Measurements from ENCODE around the gene PATJ. TPM values are rescaled to one million over a fixed set of nuclear protein-coding genes. Genes with fewer than 3 reads are reported as not detected.

PATJ gene
- polyA plus RNA-seq, 1 donor (not counting 4 experiments of a cell fraction or from before 2014, with no cell fraction given) = 28.1 TPM

GRCh38 chr1:61895175-61895574 is 152.9 kb downstream of the PATJ start:
- FAIRE-seq = no peak

DNA sequence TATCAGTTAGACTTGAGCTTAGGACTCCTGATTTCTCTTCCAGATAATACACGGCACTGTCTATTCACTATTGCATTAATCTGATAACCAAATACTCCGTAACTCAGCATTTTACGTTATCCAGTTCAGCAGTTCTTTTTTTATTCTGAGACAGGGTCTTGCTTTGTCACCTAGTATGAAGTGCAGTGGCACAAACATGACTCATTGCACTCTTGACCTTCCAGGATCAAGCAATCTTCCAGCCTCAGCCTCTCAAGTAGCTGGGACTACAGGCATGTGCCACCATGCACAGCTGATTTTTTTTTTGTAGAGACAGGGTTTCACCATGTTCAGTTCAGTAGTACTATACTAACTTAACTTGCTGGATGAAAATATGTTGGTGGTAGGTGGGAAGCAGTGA is 156.4 kb downstream of the PATJ start:
- Histone ChIP-seq H3K4me3 (ENCODE audit: control insufficient read depth in 2 of 3, extremely low read depth in 1 of 3, insufficient read depth in 2 of 3, low read depth in 1 of 3, low read length in 3 of 3) (no peak overlapping the region), H3K9ac (ENCODE audit: control insufficient read depth, extremely low read depth, insufficient read depth, low read length) (no peak overlapping the region), H3K36me3 (ENCODE audit: control insufficient read depth in 2 of 2, extremely low read depth in 1 of 2, insufficient read depth in 2 of 2, low read length in 2 of 2) (peaks cover 8 to 10% of the 10 kb centered on the region in 2 experiments), H3K9me3 (ENCODE audit: control insufficient read depth, low read depth, low read length) (no peaks in the 10 kb centered on the region), H3K9me1 (ENCODE audit: control insufficient read depth, extremely low read depth, insufficient read depth, low read length) (no peaks in the 10 kb centered on the region), H3K27me3 (ENCODE audit: control insufficient read depth, extremely low read depth, insufficient read depth, low read length) (no peaks in the 10 kb centered on the region), H3K27ac (ENCODE audit: control insufficient read depth, insufficient read depth, low read length) (no peak overlapping the region), H3K4me1 (ENCODE audit: control insufficient read depth, extremely low read depth, insufficient read depth, low read length) (no peaks in the 10 kb centered on the region), H2AFZ (ENCODE audit: control insufficient read depth, low read length) (no peak overlapping the region), H3K79me2 (ENCODE audit: control insufficient read depth, insufficient read depth, low read length) (no peaks in the 10 kb centered on the region), H3K4me2 (ENCODE audit: control insufficient read depth, extremely low read depth, insufficient read depth, low read depth, low read length) (no peak overlapping the region), H4K20me1 (ENCODE audit: control insufficient read depth, extremely low read depth, insufficient read depth, low read length) (no peaks in the 10 kb centered on the region)
- FAIRE-seq (no peak), DNase-seq (ENCODE audit: low read depth, low spot score) (no peak)
- no peak for TF ChIP-seq CTCF (optimal IDR thresholded peaks at IDR 0.05 in 1 of 3, IDR thresholded peaks at IDR 0.05 in 1 of 3, conservative IDR thresholded peaks at IDR 0.05 in 1 of 3; ENCODE audit: extremely low read depth in 1 of 3, insufficient read depth in 2 of 3, low read length in 3 of 3)
- TF ChIP-seq EZH2 (IDR thresholded peaks at IDR 0.05; ENCODE audit: low read length) = no peak
- dilution Hi-C loops (cut with MboI; ENCODE audit: extremely low pct_ligation_motif_present, low sequenced_read_pairs) = no loop called here

More at GRCh38 chr1:61895175-61895574, 152.9 kb downstream of the PATJ start:
- TF ChIP-seq EZH2 (IDR thresholded peaks at IDR 0.05; ENCODE audit: low read length) = no peak
- TF ChIP-seq CTCF (optimal IDR thresholded peaks at IDR 0.05 in 1 of 3, IDR thresholded peaks at IDR 0.05 in 1 of 3, conservative IDR thresholded peaks at IDR 0.05 in 1 of 3; ENCODE audit: extremely low read depth in 1 of 3, insufficient read depth in 2 of 3, low read length in 3 of 3) = no peak
- no peak for DNase-seq (ENCODE audit: low read depth, low spot score)
- Histone ChIP-seq H3K9ac (ENCODE audit: control insufficient read depth, extremely low read depth, insufficient read depth, low read length) (no peak overlapping the region), H3K9me1 (ENCODE audit: control insufficient read depth, extremely low read depth, insufficient read depth, low read length) (no peaks in the 10 kb centered on the region), H3K36me3 (ENCODE audit: control insufficient read depth in 2 of 2, extremely low read depth in 1 of 2, insufficient read depth in 2 of 2, low read length in 2 of 2) (peaks cover 3 to 4% of the 10 kb centered on the region in 2 experiments), H3K79me2 (ENCODE audit: control insufficient read depth, insufficient read depth, low read length) (no peaks in the 10 kb centered on the region), H4K20me1 (ENCODE audit: control insufficient read depth, extremely low read depth, insufficient read depth, low read length) (no peaks in the 10 kb centered on the region), H3K4me2 (ENCODE audit: control insufficient read depth, extremely low read depth, insufficient read depth, low read depth, low read length) (no peak overlapping the region), H3K9me3 (ENCODE audit: control insufficient read depth, low read depth, low read length) (no peaks in the 10 kb centered on the region), H3K27ac (ENCODE audit: control insufficient read depth, insufficient read depth, low read length) (no peak overlapping the region), H2AFZ (ENCODE audit: control insufficient read depth, low read length) (no peak overlapping the region), H3K4me1 (ENCODE audit: control insufficient read depth, extremely low read depth, insufficient read depth, low read length) (no peaks in the 10 kb centered on the region), H3K4me3 (ENCODE audit: control insufficient read depth in 2 of 3, extremely low read depth in 1 of 3, insufficient read depth in 2 of 3, low read depth in 1 of 3, low read length in 3 of 3) (no peak overlapping the region), H3K27me3 (ENCODE audit: control insufficient read depth, extremely low read depth, insufficient read depth, low read length) (no peaks in the 10 kb centered on the region)
- dilution Hi-C loops (cut with MboI; ENCODE audit: extremely low pct_ligation_motif_present, low sequenced_read_pairs) = no loop called here

All from keratinocyte (primary cell).